AG09309 (cell line): ENCODE data around the gene DNAJC8.

Experiments used
- DNase-seq: peaks from one replicate; pipeline ENCODE4 v3.0.0-alpha.2; 2010; ENCODE audit warnings: low read depth
- H3K4me3 ChIP-seq: 2 replicates; pipeline ENCODE4 v1.5.1; 2011; ENCODE audit warnings: mild to moderate bottlenecking, low read depth, low read length, moderate library complexity; ENCODE audit not compliant: control insufficient read depth
- CTCF ChIP-seq: IDR thresholded peaks from 2 replicates; pipeline ENCODE4 v1.5.1; 2011; ENCODE audit warnings: mild to moderate bottlenecking, low read depth, low read length, inconsistent platforms; ENCODE audit not compliant: insufficient read depth, control insufficient read depth; ENCODE audit errors: missing control alignments

The DNAJC8 gene

GRCh38 chr1:28256197-28256827, 23.5 kb upstream of the DNAJC8 start:
- no peak for TF ChIP-seq CTCF

GRCh38 chr1:28249866-28250295, 17.1 kb upstream of the DNAJC8 start:
- no peak for TF ChIP-seq CTCF
- H3K4me3 ChIP-seq = no peak overlapping the region

More at GRCh38 chr1:28256197-28256827, 23.5 kb upstream of the DNAJC8 start:
- H3K4me3 ChIP-seq = no peak overlapping the region
- DNase-seq = no peak

GRCh38 chr1:28249013-28249865, 16.4 kb upstream of the DNAJC8 start:
- peak overlapping the region; percentile 17 for H3K4me3 ChIP-seq
- DNase-seq = peak; percentile 67
- TF ChIP-seq CTCF = no peak

More at GRCh38 chr1:28249866-28250295, 17.1 kb upstream of the DNAJC8 start:
- DNase-seq = no peak

- H3K4me3 ChIP-seq = peak overlapping the region; percentile 17
- TF ChIP-seq CTCF = peak; percentile 89
- no peak for DNase-seq
Measured at GRCh38 chr1:28248273-28249012, 15.6 kb upstream of the DNAJC8 start.

- H3K4me3 ChIP-seq = peak overlapping the region; percentile 25
- no peak for TF ChIP-seq CTCF
- DNase-seq = no peak
Measured at GRCh38 chr1:28247612-28248272, 14.9 kb upstream of the DNAJC8 start.

GRCh38 chr1:28246427-28246832, 13.6 kb upstream of the DNAJC8 start:
- no peak for TF ChIP-seq CTCF
- DNase-seq = no peak
- peak overlapping the region; percentile 45 for H3K4me3 ChIP-seq
